ENCODE measurements around the gene GPC5.
"Not testable (repeated sequence)": the region's sequence is repeated elsewhere in the genome, so short reads cannot be mapped to it uniquely, and the experiment has no call there.

GPC5 gene

GRCh38 chr13:91408971-91409370 is 10.6 kb downstream of the GPC5 start:
- Histone ChIP-seq H2AFZ (ENCODE audit: low read depth, low read length) (no peak overlapping the region), H3K9me3 (ENCODE audit: insufficient read depth, low read length) (no peaks in the 10 kb centered on the region), H4K20me1 (ENCODE audit: insufficient read depth, low read length) (no peaks in the 10 kb centered on the region), H3K27ac (ENCODE audit: low read length) (no peak overlapping the region), H3K4me2 (ENCODE audit: low read length) (no peak overlapping the region), H3K9ac (ENCODE audit: low read length) (no peak overlapping the region), H3K27me3 (ENCODE audit: low read depth, low read length) (peaks cover 14% of the 10 kb centered on the region), H3K36me3 (replicated peaks; ENCODE audit: low read depth, low read length) (no peaks in the 10 kb centered on the region), H3K4me1 (ENCODE audit: low read length) (peaks cover 2% of the 10 kb centered on the region; the same call in 1 of the 2 replicates), H3K79me2 (ENCODE audit: low read length) (no peaks in the 10 kb centered on the region), H3K4me3 (ENCODE audit: low read length) (no peak overlapping the region)
- no peak for TF ChIP-seq CTCF (IDR thresholded peaks at IDR 0.05; ENCODE audit: low read depth, low read length)
- no peak for TF ChIP-seq EZH2phosphoT487 (IDR thresholded peaks at IDR 0.05; ENCODE audit: low read depth)

- H4K20me1 ChIP-seq (ENCODE audit: insufficient read depth, low read length); H3K4me3 ChIP-seq (ENCODE audit: low read length); H3K79me2 ChIP-seq (ENCODE audit: low read length); H3K27ac ChIP-seq (ENCODE audit: low read length); H3K9ac ChIP-seq (ENCODE audit: low read length); H2AFZ ChIP-seq (ENCODE audit: low read depth, low read length); H3K36me3 ChIP-seq (replicated peaks; ENCODE audit: low read depth, low read length); H3K4me2 ChIP-seq (ENCODE audit: low read length); H3K27me3 ChIP-seq (ENCODE audit: low read depth, low read length); H3K9me3 ChIP-seq (ENCODE audit: insufficient read depth, low read length); H3K4me1 ChIP-seq (ENCODE audit: low read length): not testable (repeated sequence)
Observed at GRCh38 chr13:91416579-91416978, 18.2 kb downstream of the GPC5 start.

GRCh38 chr13:91417660-91418325 is 19.4 kb downstream of the GPC5 start:
- TF ChIP-seq CTCF (IDR thresholded peaks at IDR 0.05; ENCODE audit: low read depth, low read length) (no peak), EZH2phosphoT487 (IDR thresholded peaks at IDR 0.05; ENCODE audit: low read depth) (no peak)
- H3K79me2 ChIP-seq (ENCODE audit: low read length), result no peaks in the 10 kb centered on the region

GRCh38 chr13:91426913-91427312 is 28.5 kb downstream of the GPC5 start:
- TF ChIP-seq EZH2phosphoT487 (IDR thresholded peaks at IDR 0.05; ENCODE audit: low read depth) (no peak), CTCF (IDR thresholded peaks at IDR 0.05; ENCODE audit: low read depth, low read length) (no peak)
- Histone ChIP-seq H4K20me1 (ENCODE audit: insufficient read depth, low read length) (no peaks in the 10 kb centered on the region), H3K79me2 (ENCODE audit: low read length) (no peaks in the 10 kb centered on the region), H3K27me3 (ENCODE audit: low read depth, low read length) (no peaks in the 10 kb centered on the region), H2AFZ (ENCODE audit: low read depth, low read length) (no peak overlapping the region), H3K9me3 (ENCODE audit: insufficient read depth, low read length) (peaks cover 15% of the 10 kb centered on the region), H3K36me3 (replicated peaks; ENCODE audit: low read depth, low read length) (peaks cover 4% of the 10 kb centered on the region), H3K4me1 (ENCODE audit: low read length) (no peaks in the 10 kb centered on the region), H3K9ac (ENCODE audit: low read length) (no peak overlapping the region), H3K4me3 (ENCODE audit: low read length) (no peak overlapping the region), H3K4me2 (ENCODE audit: low read length) (no peak overlapping the region), H3K27ac (ENCODE audit: low read length) (no peak overlapping the region)

More at GRCh38 chr13:91417660-91418325, 19.4 kb downstream of the GPC5 start:
- Histone ChIP-seq H3K27ac (ENCODE audit: low read length) (no peak overlapping the region), H3K4me3 (ENCODE audit: low read length) (no peak overlapping the region), H2AFZ (ENCODE audit: low read depth, low read length) (no peak overlapping the region; the same call in 1 of the 2 replicates), H3K4me1 (ENCODE audit: low read length) (no peaks in the 10 kb centered on the region), H3K9me3 (ENCODE audit: insufficient read depth, low read length) (no peaks in the 10 kb centered on the region), H4K20me1 (ENCODE audit: insufficient read depth, low read length) (no peaks in the 10 kb centered on the region), H3K36me3 (replicated peaks; ENCODE audit: low read depth, low read length) (no peaks in the 10 kb centered on the region), H3K4me2 (ENCODE audit: low read length) (no peak overlapping the region), H3K9ac (ENCODE audit: low read length) (no peak overlapping the region), H3K27me3 (ENCODE audit: low read depth, low read length) (no peaks in the 10 kb centered on the region)

- H3K9me3 ChIP-seq (ENCODE audit: insufficient read depth, low read length); H3K4me3 ChIP-seq (ENCODE audit: low read length); H3K36me3 ChIP-seq (replicated peaks; ENCODE audit: low read depth, low read length); H3K4me1 ChIP-seq (ENCODE audit: low read length); H3K79me2 ChIP-seq (ENCODE audit: low read length); H3K27ac ChIP-seq (ENCODE audit: low read length); H3K27me3 ChIP-seq (ENCODE audit: low read depth, low read length); H2AFZ ChIP-seq (ENCODE audit: low read depth, low read length); H3K9ac ChIP-seq (ENCODE audit: low read length); H3K4me2 ChIP-seq (ENCODE audit: low read length); H4K20me1 ChIP-seq (ENCODE audit: insufficient read depth, low read length): not testable (repeated sequence)
Observed at GRCh38 chr13:91438674-91439073, 40.3 kb downstream of the GPC5 start.

All from OCI-LY3 (cell line).